Activated CD4-positive, alpha-beta memory T cell treated with anti-CD3 and anti-CD28 coated beads, Interleukin-2, amount 10 ng/mL, durations not matched to agents 7 days and 5 days (primary cell): ENCODE results near the gene PTPRE. TPM values are rescaled to one million over a fixed set of nuclear protein-coding genes. Genes with fewer than 3 reads are reported as not detected.

Source experiments
- CTCF ChIA-PET: fragments of 350-600 bp; sonication (Branson Sonifier 250); formaldehyde crosslinking; loops from one replicate; lab custom pipeline; 2021; ENCODE audit warnings: antibody characterized with exemption, inconsistent platforms; lab: Charles Lee
- POLR2A ChIA-PET: fragments of 350-600 bp; sonication (Branson Sonifier 250); formaldehyde crosslinking; loops from one replicate; lab custom pipeline; 2021; ENCODE audit warnings: antibody characterized with exemption; lab: Charles Lee
- DNase-seq: peaks from one replicate; pipeline ENCODE4 v3.0.0-alpha.2; 2020
- H3K27ac Mint-ChIP-seq: one replicate; pipeline ENCODE4 v1.8.0; 2021; ENCODE audit warnings: mild to moderate bottlenecking, mixed read lengths
- H3K27me3 Mint-ChIP-seq: one replicate; pipeline ENCODE4 v1.8.0; 2021; ENCODE audit warnings: mixed read lengths
- H3K36me3 Mint-ChIP-seq: one replicate; pipeline ENCODE4 v1.8.0; 2021; ENCODE audit warnings: low read depth, mixed read lengths
- H3K4me1 Mint-ChIP-seq: one replicate; pipeline ENCODE4 v1.8.0; 2021; ENCODE audit warnings: mixed read lengths
- H3K4me3 Mint-ChIP-seq: one replicate; pipeline ENCODE4 v1.8.0; 2021; ENCODE audit warnings: mild to moderate bottlenecking, mixed read lengths
- H3K9me3 Mint-ChIP-seq: one replicate; pipeline ENCODE4 v1.8.0; 2021; ENCODE audit warnings: mixed read lengths
- total RNA-seq, 2 experiments: library from RNA; stranded (reverse); gene quantifications; one replicate each; pipeline ENCODE4 v1.2.3, GENCODE V29; 2021

Gene PTPRE
- total RNA-seq, 2 experiments from 2014 or later: 29.2 to 30.6 TPM

GRCh38 chr10:128115356-128115755, 208.5 kb downstream of the PTPRE start:
- H3K27me3 Mint-ChIP-seq: no peaks in the 10 kb centered on the region
- no peak overlapping the region for H3K27ac Mint-ChIP-seq
- peaks cover 87% of the 10 kb centered on the region for H3K36me3 Mint-ChIP-seq
- no peak for DNase-seq
- H3K4me1 Mint-ChIP-seq: peaks cover 30% of the 10 kb centered on the region
- ChIA-PET CTCF (interaction anchor here (1.1 to 2.1 kb wide), 4 partner anchors 12 to 46 kb away, joined by 3 to 6 read pairs (median 4); no protein-coding TSS in a partner anchor), POLR2A (interaction anchor here (0.8 to 7.4 kb wide), 6 partner anchors 10 to 68 kb away, joined by 3 to 84 read pairs (median 6); partner anchors contain the start of gene MKI67)
- H3K9me3 Mint-ChIP-seq: no peaks in the 10 kb centered on the region
- H3K4me3 Mint-ChIP-seq: no peak overlapping the region

GRCh38 chr10:128116187-128116586, 209.3 kb downstream of the PTPRE start:
- Mint-ChIP-seq H3K27ac (peak overlapping the region; percentile 23), H3K27me3 (no peaks in the 10 kb centered on the region), H3K36me3 (peaks cover 91% of the 10 kb centered on the region), H3K9me3 (no peaks in the 10 kb centered on the region), H3K4me1 (peaks cover 37% of the 10 kb centered on the region), H3K4me3 (no peak overlapping the region)
- ChIA-PET POLR2A (interaction anchor here (0.8 to 7.4 kb wide), 8 partner anchors 9 to 160 kb away, joined by 3 to 84 read pairs (median 4); partner anchors contain the start of gene MKI67), CTCF (interaction anchor here (1.0 to 2.1 kb wide), 5 partner anchors 13 to 47 kb away, joined by 3 to 6 read pairs (median 4); no protein-coding TSS in a partner anchor)
- no peak for DNase-seq

- H3K27me3 Mint-ChIP-seq: no peaks in the 10 kb centered on the region
- no peak overlapping the region for H3K4me3 Mint-ChIP-seq
- peaks cover 88% of the 10 kb centered on the region for H3K36me3 Mint-ChIP-seq
- H3K9me3 Mint-ChIP-seq: no peaks in the 10 kb centered on the region
- DNase-seq: no peak
- H3K4me1 Mint-ChIP-seq: peaks cover 42% of the 10 kb centered on the region
- POLR2A ChIA-PET: interaction anchor here (1.1 to 7.4 kb wide), 4 partner anchors 8 to 161 kb away, joined by 3 to 84 read pairs (median 17); partner anchors contain the start of gene MKI67
- H3K27ac Mint-ChIP-seq: no peak overlapping the region
- CTCF ChIA-PET: interaction anchor here (1.0 to 2.5 kb wide), 5 partner anchors 9 to 38 kb away, joined by 4 to 11 read pairs (median 6); partner anchors contain the start of gene MKI67
Observed at GRCh38 chr10:128116851-128117615, 210.1 kb downstream of the PTPRE start.

DNA sequence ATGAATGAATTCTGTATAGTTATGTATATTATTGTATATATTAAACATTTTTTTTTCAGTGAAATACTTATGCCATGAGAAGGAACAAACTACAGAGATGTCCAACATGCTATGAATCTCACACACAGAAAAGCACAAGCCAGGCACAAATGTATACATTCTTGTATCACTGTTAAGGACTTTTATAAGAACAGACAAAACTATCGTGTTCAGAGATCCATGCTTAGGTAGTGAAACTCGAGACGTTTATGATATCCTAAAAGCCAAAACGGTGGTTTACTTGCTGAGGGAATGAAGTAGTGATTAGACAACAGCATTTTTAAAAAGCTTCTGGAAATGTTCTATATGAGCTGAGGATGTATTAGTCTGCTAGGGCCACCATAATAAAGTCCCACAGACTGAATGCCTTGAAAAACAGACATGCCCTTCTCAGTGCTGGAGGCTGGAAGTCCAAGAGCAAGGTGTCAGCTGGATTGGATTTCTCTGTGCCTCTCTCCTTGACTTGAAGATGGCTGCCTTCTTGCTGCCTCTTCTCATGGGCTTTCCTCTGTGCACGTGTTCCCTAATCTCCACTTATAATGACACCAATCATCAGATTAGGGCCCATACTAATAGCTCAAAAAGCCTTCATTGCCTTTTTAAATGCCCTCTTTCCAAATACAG, 215.0 kb downstream of the PTPRE start:
- Mint-ChIP-seq H3K27me3 (no peaks in the 10 kb centered on the region), H3K4me3 (no peak overlapping the region), H3K27ac (peak overlapping the region; percentile 32), H3K4me1 (peaks cover 59% of the 10 kb centered on the region), H3K9me3 (no peaks in the 10 kb centered on the region), H3K36me3 (peaks cover 78% of the 10 kb centered on the region)
- POLR2A ChIA-PET: interaction anchor here (0.9 to 7.2 kb wide), 5 partner anchors 8 to 59 kb away, joined by 3 to 84 read pairs (median 5); no protein-coding TSS in a partner anchor
- no peak for DNase-seq
- CTCF ChIA-PET: interaction anchor here (1.4 kb wide), 1 partner anchor 90 kb away, joined by 3 read pairs; no protein-coding TSS in a partner anchor

DNA sequence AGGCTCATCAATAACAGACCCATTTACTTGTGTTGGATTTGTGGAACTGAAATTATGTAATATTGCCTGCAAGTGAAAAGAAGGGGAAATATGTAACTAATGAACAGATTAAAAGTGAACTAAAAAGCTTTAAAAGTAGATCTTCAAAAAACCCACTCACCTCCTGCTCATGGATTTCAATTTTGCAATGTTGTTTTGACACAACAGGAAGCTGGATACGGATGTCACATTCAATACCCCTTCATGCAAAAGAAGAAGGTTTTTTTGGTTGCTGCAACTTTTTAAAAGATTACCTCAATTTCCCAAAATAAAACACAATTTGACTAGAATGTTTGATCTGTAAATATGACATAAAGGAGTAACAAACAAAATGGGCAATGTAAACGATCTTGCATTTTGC, 216.0 kb downstream of the PTPRE start:
- Mint-ChIP-seq H3K4me3 (peak overlapping the region; percentile 99), H3K9me3 (no peaks in the 10 kb centered on the region), H3K27me3 (peaks cover 2% of the 10 kb centered on the region), H3K36me3 (peaks cover 70% of the 10 kb centered on the region), H3K27ac (peak overlapping the region; percentile 69), H3K4me1 (peaks cover 67% of the 10 kb centered on the region)
- CTCF ChIA-PET: interaction anchor here (0.6 to 1.4 kb wide), 3 partner anchors 12 to 154 kb away, joined by 3 read pairs; no protein-coding TSS in a partner anchor
- DNase-seq: no peak
- POLR2A ChIA-PET: interaction anchor here (1.1 to 7.2 kb wide), 9 partner anchors 9 to 89 kb away, joined by 3 to 84 read pairs (median 6); no protein-coding TSS in a partner anchor

- peaks cover 64% of the 10 kb centered on the region for H3K36me3 Mint-ChIP-seq
- DNase-seq: no peak
- POLR2A ChIA-PET: interaction anchor here (0.7 to 7.2 kb wide), 8 partner anchors 10 to 76 kb away, joined by 3 to 84 read pairs (median 8); no protein-coding TSS in a partner anchor
- H3K4me1 Mint-ChIP-seq: peaks cover 62% of the 10 kb centered on the region
- peak overlapping the region; percentile 94 for H3K27ac Mint-ChIP-seq
- no peaks in the 10 kb centered on the region for H3K9me3 Mint-ChIP-seq
- peaks cover 4% of the 10 kb centered on the region for H3K27me3 Mint-ChIP-seq
- peak overlapping the region; percentile 99 for H3K4me3 Mint-ChIP-seq
- CTCF ChIA-PET: interaction anchor here (0.6 to 1.8 kb wide), 4 partner anchors 13 to 155 kb away, joined by 3 to 4 read pairs (median 3); no protein-coding TSS in a partner anchor
Observed at GRCh38 chr10:128123846-128124245, 216.9 kb downstream of the PTPRE start.

GRCh38 chr10:128124813-128125403, 218.0 kb downstream of the PTPRE start:
- Mint-ChIP-seq H3K27ac (peak overlapping the region; percentile 94), H3K4me1 (peaks cover 52% of the 10 kb centered on the region), H3K27me3 (peaks cover 4% of the 10 kb centered on the region), H3K36me3 (peaks cover 53% of the 10 kb centered on the region), H3K9me3 (no peaks in the 10 kb centered on the region), H3K4me3 (peak overlapping the region; percentile 99)
- ChIA-PET CTCF (interaction anchor here (1.0 to 1.8 kb wide), 5 partner anchors 8 to 56 kb away, joined by 3 to 10 read pairs (median 4); no protein-coding TSS in a partner anchor), POLR2A (interaction anchor here (0.7 to 7.2 kb wide), 17 partner anchors 11 to 1985 kb away, joined by 3 to 84 read pairs (median 12); partner anchors contain the start of gene C10orf143)
- DNase-seq: no peak

GRCh38 chr10:128125416-128125943, 218.6 kb downstream of the PTPRE start:
- Mint-ChIP-seq H3K27me3 (peaks cover 8% of the 10 kb centered on the region), H3K9me3 (no peaks in the 10 kb centered on the region), H3K4me3 (peak overlapping the region; percentile 99), H3K27ac (peak overlapping the region; percentile 94), H3K36me3 (peaks cover 47% of the 10 kb centered on the region), H3K4me1 (peaks cover 47% of the 10 kb centered on the region)
- DNase-seq: peak; percentile 34
- CTCF ChIA-PET: interaction anchor here (0.6 to 1.8 kb wide), 9 partner anchors 8 to 320 kb away, joined by 3 to 10 read pairs (median 4); no protein-coding TSS in a partner anchor
- POLR2A ChIA-PET: interaction anchor here (0.8 to 7.2 kb wide), 25 partner anchors 11 to 1985 kb away, joined by 3 to 84 read pairs (median 5); partner anchors contain the start of gene C10orf143

- Mint-ChIP-seq H3K9me3 (no peaks in the 10 kb centered on the region), H3K27ac (peak within 1 kb of the TSS; percentile 94), H3K4me1 (peaks cover 40% of the 10 kb centered on the region), H3K27me3 (peaks cover 11% of the 10 kb centered on the region), H3K36me3 (peaks cover 41% of the 10 kb centered on the region), H3K4me3 (peak within 1 kb of the TSS; percentile 99)
- peak; percentile 94 for DNase-seq
- POLR2A ChIA-PET: interaction anchor here (0.7 to 7.2 kb wide), 26 partner anchors 11 to 1984 kb away, joined by 3 to 84 read pairs (median 4); partner anchors contain the start of gene C10orf143
- CTCF ChIA-PET: interaction anchor here (0.6 to 1.5 kb wide), 10 partner anchors 9 to 321 kb away, joined by 3 to 10 read pairs (median 4); no protein-coding TSS in a partner anchor
Observed at GRCh38 chr10:128125944-128126764, 219.3 kb downstream of the PTPRE start, which contains the start of gene MKI67. TSS of gene MKI67 (minus strand) at chr10:128126423. CDS start at chr10:128125667, 756 bp downstream.

DNA sequence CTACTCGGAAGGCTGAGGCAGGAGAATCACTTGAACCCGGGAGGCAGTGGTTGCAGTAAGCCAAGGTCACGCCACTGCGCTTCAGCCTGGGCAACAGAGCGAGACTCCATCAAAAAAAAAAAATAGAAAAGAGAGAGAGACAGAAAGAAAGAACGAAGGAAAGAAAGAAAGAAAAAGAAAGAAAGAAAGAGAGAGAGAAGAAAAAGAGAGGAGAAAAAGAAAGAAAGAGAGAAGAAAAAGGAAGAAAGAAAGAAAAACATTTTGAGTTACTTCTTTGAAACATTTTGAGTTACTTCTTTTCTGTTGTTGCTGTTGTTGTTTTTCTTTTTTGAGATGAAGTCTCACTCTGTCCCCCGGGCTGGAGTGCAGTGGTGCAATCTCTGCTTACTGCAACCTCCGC, 221.7 kb downstream of the PTPRE start:
- CTCF ChIA-PET: interaction anchor here (1.2 to 2.1 kb wide), 3 partner anchors 21 to 83 kb away, joined by 3 to 8 read pairs (median 7); no protein-coding TSS in a partner anchor
- POLR2A ChIA-PET: interaction anchor here (3.3 to 7.2 kb wide), 2 partner anchors 15 to 49 kb away, joined by 12 to 84 read pairs; no protein-coding TSS in a partner anchor

More for the DNA sequence above, 221.7 kb downstream of the PTPRE start:
- H3K27ac Mint-ChIP-seq: no peak overlapping the region
- H3K36me3 Mint-ChIP-seq: peaks cover 20% of the 10 kb centered on the region
- H3K4me3 Mint-ChIP-seq: no peak overlapping the region
- DNase-seq: no peak
- no peaks in the 10 kb centered on the region for H3K9me3 Mint-ChIP-seq
- H3K4me1 Mint-ChIP-seq: peaks cover 20% of the 10 kb centered on the region
- peaks cover 19% of the 10 kb centered on the region for H3K27me3 Mint-ChIP-seq
